A549 (cell line): ENCODE results near the gene MYRFL. TPM values are rescaled to one million over a fixed set of nuclear protein-coding genes. Genes with fewer than 3 reads are reported as not detected.

Source experiments
- ATAC-seq, 2 experiments: fragments of 200-7000 bp in 1 of 2; fragments of >200 bp in 1 of 2; cut with Nextera tagmentation in 1 of 2; cut with Tn5 transposase in 1 of 2; 3 replicates each; pipeline versions ENCODE4 v1.8.0 to v1.9.1; 2018 to 2020; ENCODE audit warnings: mild to moderate bottlenecking in 1 of 2, moderate library complexity in 1 of 2
- CTCF ChIA-PET: fragments of 300-600 bp; sonication (Branson Sonifier 250); formaldehyde crosslinking; extraction: SDS; loops from one replicate; lab custom pipeline; 2021; ENCODE audit warnings: antibody characterized with exemption, inconsistent platforms; lab: Yijun Ruan, JAX
- POLR2A ChIA-PET: fragments of 350-600 bp; formaldehyde crosslinking; extraction: SDS; loops from one replicate; lab custom pipeline; 2021; ENCODE audit warnings: antibody characterized with exemption, inconsistent platforms; lab: Yijun Ruan, JAX
- DNase-seq, 2 experiments: peaks; one replicate each; pipeline versions ENCODE4 v3.0.0 to v3.0.0-alpha.2; 2011 to 2016; ENCODE audit warnings: low read depth in 1 of 2, low spot score in 1 of 2
- FAIRE-seq: peaks from 2 replicates; lab custom pipeline; 2011; peaks lifted over from hg19 to GRCh38; lab: Jason Lieb, UNC
- H3K27ac ChIP-seq, 2 experiments: fragments of >200 bp; sonication (Bioruptor Twin); formaldehyde crosslinking; 3 replicates each; pipeline ENCODE4 v1.5.1; 2016 to 2017
- H3K4me1 ChIP-seq: fragments of >200 bp; sonication (Bioruptor Twin); formaldehyde crosslinking; 3 replicates; pipeline ENCODE4 v1.6.1; 2016
- H3K4me2 ChIP-seq: fragments of >200 bp; sonication (Bioruptor Twin); formaldehyde crosslinking; 3 replicates; pipeline ENCODE4 v1.6.1; 2016
- H3K4me3 ChIP-seq: fragments of >200 bp; sonication (Bioruptor Twin); formaldehyde crosslinking; 3 replicates; pipeline ENCODE4 v1.5.1; 2016
- H3K9me3 ChIP-seq: fragments of >200 bp; sonication (Bioruptor Twin); formaldehyde crosslinking; 3 replicates; pipeline ENCODE4 v1.6.1; 2016
- CBX2 ChIP-seq: fragments of 200-600 bp; sonication (generic); IDR thresholded peaks from 2 replicates; pipeline ENCODE4 v1.6.1; 2016; ENCODE audit warnings: low read depth, mild to moderate bottlenecking, borderline replicate concordance
- CBX8 ChIP-seq: fragments of 200-600 bp; sonication (generic); IDR thresholded peaks from 2 replicates; pipeline ENCODE4 v1.6.1; 2016
- FOSB ChIP-seq: fragments of 250-450 bp; sonication (Bioruptor Pico); IDR thresholded peaks from 2 replicates; pipeline ENCODE4 v1.5.0; 2020; ENCODE audit warnings: mild to moderate bottlenecking, moderate library complexity
- FOSL2 ChIP-seq, 2 experiments: fragments of 450-650 bp in 1 of 2; fragments of >200 bp in 1 of 2; sonication (Bioruptor Twin) in 1 of 2; formaldehyde crosslinking; IDR thresholded peaks; 2 replicates each; pipeline versions ENCODE4 v1.5.0 to v1.6.1; 2016 to 2020; ENCODE audit warnings: mild to moderate bottlenecking in 1 of 2, moderate library complexity in 1 of 2
- HDAC2 ChIP-seq: fragments of 200-600 bp; sonication (generic); IDR thresholded peaks from 2 replicates; pipeline ENCODE4 v1.6.1; 2016
- HOXA7 ChIP-seq: fragments of 250-450 bp; sonication (Bioruptor Pico); IDR thresholded peaks from 2 replicates; pipeline ENCODE4 v1.5.0; 2020; ENCODE audit warnings: mild to moderate bottlenecking, moderate library complexity
- HOXB13 ChIP-seq: fragments of 250-450 bp; sonication (Bioruptor Pico); IDR thresholded peaks from 2 replicates; pipeline ENCODE4 v1.5.0; 2020; ENCODE audit warnings: low read depth, mild to moderate bottlenecking, moderate library complexity
- JUN ChIP-seq, 2 experiments: fragments of >200 bp; sonication (Bioruptor Twin); formaldehyde crosslinking; IDR thresholded peaks; 2 replicates in 1 of 2; 3 replicates in 1 of 2; pipeline ENCODE4 v1.6.1; 2016 to 2017
- JUNB ChIP-seq: fragments of >200 bp; sonication (Bioruptor Twin); formaldehyde crosslinking; IDR thresholded peaks from 2 replicates; pipeline ENCODE4 v1.6.1; 2016
- KDM1A ChIP-seq: fragments of 200-600 bp; sonication (generic); IDR thresholded peaks from 2 replicates; pipeline ENCODE4 v1.6.1; 2016; ENCODE audit warnings: low read depth, mild to moderate bottlenecking
- PHF8 ChIP-seq: fragments of 200-600 bp; sonication (generic); IDR thresholded peaks from 2 replicates; pipeline ENCODE4 v1.6.1; 2016; ENCODE audit warnings: low read depth, mild to moderate bottlenecking, antibody characterized with exemption, moderate library complexity, borderline replicate concordance
- POLR2AphosphoS2 ChIP-seq: conservative IDR thresholded peaks from 2 replicates; pipeline ENCODE4 v1.6.1; 2012; ENCODE audit warnings: low read length, improper control_type of control experiment, inconsistent platforms
- RAD21 ChIP-seq, 2 experiments: fragments of >200 bp in 1 of 2; sonication (Bioruptor Twin) in 1 of 2; formaldehyde crosslinking in 1 of 2; IDR thresholded peaks in 1 of 2; conservative IDR thresholded peaks in 1 of 2; 2 replicates in 1 of 2; 3 replicates in 1 of 2; pipeline ENCODE4 v1.6.1; 2012 to 2018; ENCODE audit warnings: inconsistent platforms in 1 of 2
- RARB ChIP-seq: fragments of 250-450 bp; sonication (Bioruptor Pico); IDR thresholded peaks from 2 replicates; pipeline ENCODE4 v1.8.0; 2021; ENCODE audit warnings: mild to moderate bottlenecking, moderate library complexity
- RCOR1 ChIP-seq: fragments of 150-350 bp; IDR thresholded peaks from 2 replicates; pipeline ENCODE4 v1.6.1; 2014; ENCODE audit warnings: antibody characterized with exemption, low read length, low read depth
- SREBF2 ChIP-seq: fragments of 450-650 bp; IDR thresholded peaks from 2 replicates; pipeline ENCODE4 v1.6.1; 2014; ENCODE audit warnings: mild to moderate bottlenecking, moderate library complexity
- TFCP2L1 ChIP-seq: fragments of 250-450 bp; sonication (Bioruptor Pico); IDR thresholded peaks from 2 replicates; pipeline ENCODE4 v1.5.0; 2021; ENCODE audit warnings: mild to moderate bottlenecking
- WGBS: methylation state at CpG from one replicate; pipeline ENCODE4 v1.1.6; 2017; ENCODE audit errors: missing lambda C conversion rate; 5-methylcytosine and 5-hydroxymethylcytosine counted together
- polyA plus RNA-seq, 4 experiments: library from polyadenylated mRNA; depleted of rRNA in 3 of 4; stranded (reverse); fragments of >200 nt; fragmentation: RNase III in 1 of 4; extraction: RNeasy Plus Mini Kit Qiagen cat#74134 plus additional on column Dnase treatment in 1 of 4; gene quantifications; 2 replicates in 3 of 4; 3 replicates in 1 of 4; pipeline ENCODE4 v1.2.3, GENCODE V29; 2011 to 2017
- TF ChIP-seq, protein P1 (sequence below): fragments of 250-450 bp; sonication (Bioruptor Pico); IDR thresholded peaks from 2 replicates; pipeline ENCODE4 v1.5.0; 2020; ENCODE audit warnings: low read depth, mild to moderate bottlenecking, moderate library complexity
- TF ChIP-seq, protein P2 (sequence below): fragments of >200 bp; sonication (Bioruptor Twin); formaldehyde crosslinking; IDR thresholded peaks from 3 replicates; pipeline ENCODE4 v1.6.1; 2016
- TF ChIP-seq, protein P3 (sequence below): fragments of 150-350 bp; IDR thresholded peaks from 2 replicates; pipeline ENCODE4 v1.6.1; 2014; ENCODE audit warnings: low read depth, mild to moderate bottlenecking, low read length
- TF ChIP-seq, protein P4 (sequence below): fragments of >200 bp; sonication (Bioruptor Twin); formaldehyde crosslinking; IDR thresholded peaks from 3 replicates; pipeline ENCODE4 v1.5.1; 2016
- TF ChIP-seq, protein P5 (sequence below): fragments of 250-450 bp; sonication (Bioruptor Pico); IDR thresholded peaks from 2 replicates; pipeline ENCODE4 v1.5.0; 2021; ENCODE audit warnings: mild to moderate bottlenecking, moderate library complexity, borderline replicate concordance
- TF ChIP-seq, protein P6 (sequence below): fragments of 450-650 bp; IDR thresholded peaks from 2 replicates; pipeline ENCODE4 v1.6.1; 2014; ENCODE audit warnings: antibody characterized with exemption

Gene MYRFL
- polyA plus RNA-seq, 2 of the 4 experiments (the other 2 are of a cell fraction), result 0.04 TPM; not detected in 1

DNA sequence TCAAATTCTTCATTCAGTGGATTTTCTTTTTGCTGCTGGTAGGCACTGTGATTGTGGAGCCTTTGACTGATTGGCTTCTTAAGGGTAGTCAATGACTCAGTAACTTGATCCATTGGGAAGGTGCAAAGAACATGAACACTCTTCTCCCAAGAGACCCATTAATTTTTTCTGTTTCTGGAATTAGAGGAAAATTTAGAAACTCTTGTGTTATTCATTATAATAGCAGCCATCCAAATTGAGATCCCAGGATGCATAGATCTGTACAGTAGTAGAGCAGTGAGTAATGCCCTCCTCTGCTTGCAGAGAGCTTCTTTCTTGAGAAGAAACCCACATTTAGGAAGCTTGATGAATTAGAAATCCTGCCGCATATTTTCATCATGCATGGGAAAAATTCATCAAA is 63.9 kb downstream of the MYRFL start:
- Histone ChIP-seq H3K4me3 (no peak overlapping the region), H3K9me3 (no peaks in the 10 kb centered on the region), H3K27ac (no peak overlapping the region), H3K4me1 (no peaks in the 10 kb centered on the region), H3K4me2 (no peak overlapping the region)
- 98% methylated on average over 1 of the region's 1 CpG for WGBS
- ChIA-PET CTCF (interaction anchor here (2.3 to 4.4 kb wide), 2 partner anchors 10 to 12 kb away, joined by 6 to 23 read pairs; no protein-coding TSS in a partner anchor), POLR2A (no interaction called here)
- no peak for FAIRE-seq
- no peak for TF ChIP-seq RAD21 (conservative IDR thresholded peaks at IDR 0.05 in 1 of 2, IDR thresholded peaks at IDR 0.05 in 1 of 2)
- no peak for TF ChIP-seq JUNB
- TF ChIP-seq FOSL2 (IDR thresholded peaks at IDR 0.05), result no peak
- no peak for TF ChIP-seq FOSL2 (CRISPR knock-in tag; IDR thresholded peaks at IDR 0.05)
- no peak for TF ChIP-seq POLR2AphosphoS2
- TF ChIP-seq HOXB13 (CRISPR knock-in tag), result no peak
- TF ChIP-seq, protein P1, sequence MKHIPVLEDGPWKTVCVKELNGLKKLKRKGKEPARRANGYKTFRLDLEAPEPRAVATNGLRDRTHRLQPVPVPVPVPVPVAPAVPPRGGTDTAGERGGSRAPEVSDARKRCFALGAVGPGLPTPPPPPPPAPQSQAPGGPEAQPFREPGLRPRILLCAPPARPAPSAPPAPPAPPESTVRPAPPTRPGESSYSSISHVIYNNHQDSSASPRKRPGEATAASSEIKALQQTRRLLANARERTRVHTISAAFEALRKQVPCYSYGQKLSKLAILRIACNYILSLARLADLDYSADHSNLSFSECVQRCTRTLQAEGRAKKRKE (CRISPR knock-in tag), result no peak
- TF ChIP-seq RCOR1, result no peak
- TF ChIP-seq SREBF2, result no peak
- ATAC-seq, result no peak
- no peak for DNase-seq

DNA sequence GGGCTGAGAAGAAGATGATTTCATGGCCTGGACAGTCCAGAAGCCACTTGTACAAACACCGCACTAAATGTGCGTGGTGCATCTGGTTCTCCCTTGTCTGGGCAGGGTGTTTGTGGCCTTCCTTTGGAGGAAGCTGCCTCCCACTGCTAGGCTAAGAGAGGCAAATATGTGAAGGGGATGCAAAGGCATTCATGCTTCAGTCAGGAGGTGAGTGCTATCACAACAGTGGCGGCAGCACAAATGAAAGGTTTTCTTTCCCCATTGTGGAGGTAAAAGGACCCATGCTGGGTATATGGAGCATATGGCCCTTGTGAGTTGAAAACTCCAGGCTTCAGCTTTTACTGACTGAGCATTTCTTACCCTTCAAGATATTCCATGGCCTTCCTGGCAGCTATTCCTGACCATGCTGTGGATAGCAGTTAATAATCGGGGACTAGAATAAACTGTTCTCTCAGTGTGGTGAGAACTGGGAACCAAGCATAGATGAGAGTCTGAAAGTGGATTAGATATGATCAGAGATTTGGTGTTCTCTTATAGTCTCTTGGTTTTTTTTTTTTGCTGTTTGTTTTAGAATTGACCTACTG is 69.9 kb downstream of the MYRFL start:
- Histone ChIP-seq H3K4me1 (no peaks in the 10 kb centered on the region), H3K4me2 (no peak overlapping the region), H3K9me3 (no peaks in the 10 kb centered on the region), H3K27ac (no peak overlapping the region), H3K4me3 (no peak overlapping the region)
- 85% methylated on average over 4 of the region's 4 CpGs for WGBS
- DNase-seq, result no peak
- TF ChIP-seq HDAC2 (no peak), TFCP2L1 (CRISPR knock-in tag) (no peak), CBX2 (no peak), FOSB (CRISPR knock-in tag) (no peak), POLR2AphosphoS2 (no peak), RCOR1 (no peak), JUN (IDR thresholded peaks at IDR 0.05) (no peak), KDM1A (no peak), HOXA7 (CRISPR knock-in tag) (no peak), PHF8 (no peak), SREBF2 (no peak), CBX8 (no peak), RARB (CRISPR knock-in tag) (no peak)
- TF ChIP-seq, protein P2, sequence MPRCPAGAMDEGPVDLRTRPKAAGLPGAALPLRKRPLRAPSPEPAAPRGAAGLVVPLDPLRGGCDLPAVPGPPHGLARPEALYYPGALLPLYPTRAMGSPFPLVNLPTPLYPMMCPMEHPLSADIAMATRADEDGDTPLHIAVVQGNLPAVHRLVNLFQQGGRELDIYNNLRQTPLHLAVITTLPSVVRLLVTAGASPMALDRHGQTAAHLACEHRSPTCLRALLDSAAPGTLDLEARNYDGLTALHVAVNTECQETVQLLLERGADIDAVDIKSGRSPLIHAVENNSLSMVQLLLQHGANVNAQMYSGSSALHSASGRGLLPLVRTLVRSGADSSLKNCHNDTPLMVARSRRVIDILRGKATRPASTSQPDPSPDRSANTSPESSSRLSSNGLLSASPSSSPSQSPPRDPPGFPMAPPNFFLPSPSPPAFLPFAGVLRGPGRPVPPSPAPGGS, result no peak
- TF ChIP-seq, protein P3, sequence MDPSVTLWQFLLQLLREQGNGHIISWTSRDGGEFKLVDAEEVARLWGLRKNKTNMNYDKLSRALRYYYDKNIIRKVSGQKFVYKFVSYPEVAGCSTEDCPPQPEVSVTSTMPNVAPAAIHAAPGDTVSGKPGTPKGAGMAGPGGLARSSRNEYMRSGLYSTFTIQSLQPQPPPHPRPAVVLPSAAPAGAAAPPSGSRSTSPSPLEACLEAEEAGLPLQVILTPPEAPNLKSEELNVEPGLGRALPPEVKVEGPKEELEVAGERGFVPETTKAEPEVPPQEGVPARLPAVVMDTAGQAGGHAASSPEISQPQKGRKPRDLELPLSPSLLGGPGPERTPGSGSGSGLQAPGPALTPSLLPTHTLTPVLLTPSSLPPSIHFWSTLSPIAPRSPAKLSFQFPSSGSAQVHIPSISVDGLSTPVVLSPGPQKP, result no peak
- TF ChIP-seq, protein P4, sequence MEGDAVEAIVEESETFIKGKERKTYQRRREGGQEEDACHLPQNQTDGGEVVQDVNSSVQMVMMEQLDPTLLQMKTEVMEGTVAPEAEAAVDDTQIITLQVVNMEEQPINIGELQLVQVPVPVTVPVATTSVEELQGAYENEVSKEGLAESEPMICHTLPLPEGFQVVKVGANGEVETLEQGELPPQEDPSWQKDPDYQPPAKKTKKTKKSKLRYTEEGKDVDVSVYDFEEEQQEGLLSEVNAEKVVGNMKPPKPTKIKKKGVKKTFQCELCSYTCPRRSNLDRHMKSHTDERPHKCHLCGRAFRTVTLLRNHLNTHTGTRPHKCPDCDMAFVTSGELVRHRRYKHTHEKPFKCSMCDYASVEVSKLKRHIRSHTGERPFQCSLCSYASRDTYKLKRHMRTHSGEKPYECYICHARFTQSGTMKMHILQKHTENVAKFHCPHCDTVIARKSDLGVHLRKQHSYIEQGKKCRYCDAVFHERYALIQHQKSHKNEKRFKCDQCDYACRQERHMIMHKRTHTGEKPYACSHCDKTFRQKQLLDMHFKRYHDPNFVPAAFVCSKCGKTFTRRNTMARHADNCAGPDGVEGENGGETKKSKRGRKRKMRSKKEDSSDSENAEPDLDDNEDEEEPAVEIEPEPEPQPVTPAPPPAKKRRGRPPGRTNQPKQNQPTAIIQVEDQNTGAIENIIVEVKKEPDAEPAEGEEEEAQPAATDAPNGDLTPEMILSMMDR, result no peak
- TF ChIP-seq, protein P5, sequence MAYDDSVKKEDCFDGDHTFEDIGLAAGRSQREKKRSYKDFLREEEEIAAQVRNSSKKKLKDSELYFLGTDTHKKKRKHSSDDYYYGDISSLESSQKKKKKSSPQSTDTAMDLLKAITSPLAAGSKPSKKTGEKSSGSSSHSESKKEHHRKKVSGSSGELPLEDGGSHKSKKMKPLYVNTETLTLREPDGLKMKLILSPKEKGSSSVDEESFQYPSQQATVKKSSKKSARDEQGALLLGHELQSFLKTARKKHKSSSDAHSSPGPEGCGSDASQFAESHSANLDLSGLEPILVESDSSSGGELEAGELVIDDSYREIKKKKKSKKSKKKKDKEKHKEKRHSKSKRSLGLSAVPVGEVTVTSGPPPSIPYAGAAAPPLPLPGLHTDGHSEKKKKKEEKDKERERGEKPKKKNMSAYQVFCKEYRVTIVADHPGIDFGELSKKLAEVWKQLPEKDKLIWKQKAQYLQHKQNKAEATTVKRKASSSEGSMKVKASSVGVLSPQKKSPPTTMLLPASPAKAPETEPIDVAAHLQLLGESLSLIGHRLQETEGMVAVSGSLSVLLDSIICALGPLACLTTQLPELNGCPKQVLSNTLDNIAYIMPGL (CRISPR knock-in tag), result no peak
- TF ChIP-seq, protein P6, sequence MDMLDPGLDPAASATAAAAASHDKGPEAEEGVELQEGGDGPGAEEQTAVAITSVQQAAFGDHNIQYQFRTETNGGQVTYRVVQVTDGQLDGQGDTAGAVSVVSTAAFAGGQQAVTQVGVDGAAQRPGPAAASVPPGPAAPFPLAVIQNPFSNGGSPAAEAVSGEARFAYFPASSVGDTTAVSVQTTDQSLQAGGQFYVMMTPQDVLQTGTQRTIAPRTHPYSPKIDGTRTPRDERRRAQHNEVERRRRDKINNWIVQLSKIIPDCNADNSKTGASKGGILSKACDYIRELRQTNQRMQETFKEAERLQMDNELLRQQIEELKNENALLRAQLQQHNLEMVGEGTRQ, result no peak
- no peak for ATAC-seq
- POLR2A ChIA-PET, result no interaction called here
- CTCF ChIA-PET, result no interaction called here
- no peak for FAIRE-seq
